ENCODE data around the gene PRKCA. TPM values are rescaled to one million over a fixed set of nuclear protein-coding genes. Genes with fewer than 3 reads are reported as not detected.

Gene PRKCA
- total RNA-seq, 2 donors from 2014 or later: 8.3 to 26.5 TPM

DNA sequence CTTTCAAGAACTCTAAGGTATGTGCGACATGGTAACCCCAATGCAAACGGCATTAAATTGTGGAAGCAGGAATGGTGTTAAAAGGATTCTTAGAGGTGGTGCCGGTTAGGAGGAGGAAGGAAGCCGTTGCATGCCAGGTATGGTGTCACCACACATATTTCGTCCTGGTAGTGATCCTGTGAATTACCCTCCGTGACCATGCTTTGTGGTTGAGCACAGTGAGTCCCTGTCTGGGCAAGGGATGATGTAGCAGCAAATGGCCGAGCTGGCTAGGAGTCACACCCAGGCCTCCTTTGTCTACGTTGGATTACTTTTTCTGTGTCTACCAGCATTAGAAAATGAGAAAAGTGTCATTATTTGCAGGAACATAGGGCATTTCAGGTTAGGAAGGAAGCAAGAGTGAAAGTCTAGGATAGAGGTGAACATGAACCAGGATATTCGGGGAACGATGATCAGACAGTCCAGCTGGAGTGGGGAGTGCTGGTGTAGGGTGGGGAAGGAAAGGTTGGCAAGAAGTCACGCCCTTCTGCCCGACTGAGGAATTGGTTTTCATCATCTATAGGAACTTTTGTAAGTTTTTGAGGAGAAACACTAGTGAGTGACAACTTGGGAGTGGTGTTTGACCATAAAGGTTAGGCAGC lies 123.5 kb downstream of the PRKCA start:
- 93% methylated on average over 12 of the region's 12 CpGs for WGBS
- no peak for TF ChIP-seq POLR2A (IDR thresholded peaks at IDR 0.05)
- no peak for TF ChIP-seq POLR2AphosphoS5 (IDR thresholded peaks at IDR 0.05)
- H3K27me3 ChIP-seq (replicated peaks; ENCODE audit: insufficient read depth): no peaks in the 10 kb centered on the region
- no peaks in the 10 kb centered on the region for H3K36me3 ChIP-seq
- no peak overlapping the region for H3K27ac ChIP-seq
- no peak overlapping the region for H3K4me3 ChIP-seq
- no peaks in the 10 kb centered on the region for H3K4me1 ChIP-seq (replicated peaks)
- no peaks in the 10 kb centered on the region for H3K9me3 ChIP-seq
- intact Hi-C loops (cut with DNase I): no loop called here
- DNase-seq (ENCODE audit: low spot score): no peak

DNA sequence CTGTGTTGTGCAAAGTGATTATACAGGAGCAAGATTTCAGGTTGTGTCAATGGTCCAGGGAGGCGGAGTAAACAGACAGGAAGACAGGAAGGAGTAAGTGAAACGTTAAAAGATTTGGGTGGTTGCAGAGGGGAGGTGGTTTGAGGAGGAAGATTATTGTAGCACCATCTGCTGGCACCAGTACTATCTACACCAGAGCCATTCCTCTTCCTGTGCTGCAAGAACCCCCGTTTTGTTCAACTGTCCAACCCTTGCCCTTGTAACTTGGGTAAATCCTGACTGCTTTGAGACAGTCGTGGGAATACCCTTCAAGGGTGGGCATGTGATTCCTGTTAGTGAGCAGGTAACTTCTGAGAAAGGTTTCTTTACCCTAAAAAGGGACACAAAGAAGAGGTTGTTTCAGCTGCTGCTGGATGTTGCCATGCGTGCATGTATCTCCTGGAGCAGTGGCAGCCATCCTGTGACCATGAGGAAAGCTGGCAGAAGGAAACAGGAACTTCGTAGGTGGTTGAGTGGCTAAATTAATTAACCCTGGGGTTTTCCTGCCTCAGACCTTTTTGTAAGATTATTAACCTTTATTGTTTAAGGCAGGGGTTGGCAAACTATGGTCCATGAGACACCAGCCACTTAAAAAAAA lies 124.1 kb downstream of the PRKCA start:
- 76% methylated on average over 6 of the region's 6 CpGs for WGBS
- no peaks in the 10 kb centered on the region for H3K9me3 ChIP-seq
- no peaks in the 10 kb centered on the region for H3K4me1 ChIP-seq (replicated peaks)
- no peak overlapping the region for H3K27ac ChIP-seq
- intact Hi-C loops (cut with DNase I): no loop called here
- H3K27me3 ChIP-seq (replicated peaks; ENCODE audit: insufficient read depth): no peaks in the 10 kb centered on the region
- no peaks in the 10 kb centered on the region for H3K36me3 ChIP-seq
- TF ChIP-seq CTCF (IDR thresholded peaks at IDR 0.05) (peak in 1 of 4 experiments; percentile 18), POLR2A (IDR thresholded peaks at IDR 0.05) (no peak), POLR2AphosphoS5 (IDR thresholded peaks at IDR 0.05) (no peak)
- H3K4me3 ChIP-seq: no peak overlapping the region
- no peak for DNase-seq (ENCODE audit: low spot score)

- no peaks in the 10 kb centered on the region for H3K36me3 ChIP-seq
- H3K27ac ChIP-seq: no peak overlapping the region
- H3K4me3 ChIP-seq: no peak overlapping the region
- H3K4me1 ChIP-seq (replicated peaks): no peaks in the 10 kb centered on the region
- WGBS: 100% methylated on average over 3 of the region's 3 CpGs
- TF ChIP-seq POLR2A (IDR thresholded peaks at IDR 0.05) (no peak), POLR2AphosphoS5 (IDR thresholded peaks at IDR 0.05) (no peak), CTCF (IDR thresholded peaks at IDR 0.05) (no peak)
- DNase-seq (ENCODE audit: low spot score): no peak
- no peaks in the 10 kb centered on the region for H3K27me3 ChIP-seq (replicated peaks; ENCODE audit: insufficient read depth)
- no peaks in the 10 kb centered on the region for H3K9me3 ChIP-seq
- intact Hi-C loops (cut with DNase I): no loop called here
Measured at GRCh38 chr17:66427134-66427533, 124.7 kb downstream of the PRKCA start.

- H3K36me3 ChIP-seq: no peaks in the 10 kb centered on the region
- H3K9me3 ChIP-seq: no peaks in the 10 kb centered on the region
- H3K27me3 ChIP-seq (replicated peaks; ENCODE audit: insufficient read depth): no peaks in the 10 kb centered on the region
- DNase-seq (ENCODE audit: low spot score): no peak
- no peak for TF ChIP-seq POLR2AphosphoS5 (IDR thresholded peaks at IDR 0.05)
- TF ChIP-seq POLR2A (IDR thresholded peaks at IDR 0.05): no peak
- TF ChIP-seq CTCF (IDR thresholded peaks at IDR 0.05): no peak
- no peaks in the 10 kb centered on the region for H3K4me1 ChIP-seq (replicated peaks)
- 90% methylated on average over 1 of the region's 1 CpG for WGBS
- intact Hi-C loops (cut with DNase I): loop anchor here (5.0 kb wide), 5 partner anchors 38 to 193 kb away; partner anchors contain the start of gene PRKCA
- no peak overlapping the region for H3K4me3 ChIP-seq
- H3K27ac ChIP-seq: no peak overlapping the region
Measured at GRCh38 chr17:66429680-66430079, 127.3 kb downstream of the PRKCA start.

DNA sequence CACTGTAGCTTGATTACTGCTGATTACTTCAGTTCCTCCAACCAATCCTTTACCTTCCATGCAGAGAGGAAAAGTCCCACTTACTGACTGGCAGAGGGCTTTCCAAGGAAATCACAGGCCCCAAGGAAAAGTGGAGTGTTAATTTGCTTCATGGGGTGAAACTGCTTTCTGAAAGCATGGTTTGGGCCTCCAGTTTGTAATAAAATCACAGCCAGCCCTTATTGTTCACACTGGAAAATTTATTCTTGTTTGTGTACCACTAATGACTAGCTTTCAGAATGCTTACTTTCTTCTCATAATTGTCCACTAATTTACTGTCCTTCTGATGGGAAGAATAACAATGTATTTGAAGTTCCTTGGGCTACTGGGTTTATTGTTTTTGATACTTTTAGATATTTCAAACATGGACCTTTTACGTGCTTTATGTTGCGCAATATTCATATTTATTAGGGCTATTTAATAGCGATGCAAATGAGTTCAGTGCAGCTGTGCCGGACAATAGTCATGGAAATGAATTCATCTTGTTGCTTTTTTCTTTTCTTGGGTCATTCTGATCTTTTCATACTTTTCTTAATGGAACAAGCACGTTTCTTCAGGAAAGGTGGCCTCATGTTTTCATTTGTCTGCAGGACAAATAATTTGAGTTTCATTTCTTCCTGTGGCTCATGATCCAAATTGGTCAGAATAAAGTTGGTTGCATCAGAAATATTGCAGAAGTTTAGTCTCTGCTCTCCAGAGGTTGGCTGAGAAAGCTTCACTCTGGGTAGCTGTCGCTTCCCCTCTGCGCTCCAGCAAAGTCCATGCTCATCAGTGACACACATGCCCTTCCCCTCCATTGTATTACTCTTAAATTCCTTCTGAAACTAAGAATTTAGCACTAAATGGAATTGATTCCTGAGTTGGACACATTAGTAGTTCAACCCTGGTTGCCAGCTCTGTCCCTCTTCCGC lies 128.7 kb downstream of the PRKCA start:
- 73% methylated on average over 8 of the region's 8 CpGs for WGBS

More for the DNA sequence above, 128.7 kb downstream of the PRKCA start:
- no peak for DNase-seq (ENCODE audit: low spot score)
- intact Hi-C loops (cut with DNase I): loop anchor here (5.0 kb wide), 5 partner anchors 36 to 191 kb away; partner anchors contain the start of gene PRKCA
- Histone ChIP-seq H3K27me3 (replicated peaks; ENCODE audit: insufficient read depth) (no peaks in the 10 kb centered on the region), H3K4me3 (no peak overlapping the region), H3K36me3 (no peaks in the 10 kb centered on the region), H3K4me1 (replicated peaks) (no peaks in the 10 kb centered on the region), H3K9me3 (no peaks in the 10 kb centered on the region), H3K27ac (peak overlapping the region in 1 of 2 donors; percentile 37)
- TF ChIP-seq POLR2AphosphoS5 (IDR thresholded peaks at IDR 0.05) (no peak), POLR2A (IDR thresholded peaks at IDR 0.05) (no peak), CTCF (IDR thresholded peaks at IDR 0.05) (no peak)

Data from prostate gland (tissue), 2 donors.